Mesothelial cell of epicardium (in vitro differentiated cells): ENCODE measurements around the gene NUDCD3. TPM values are rescaled to one million over a fixed set of nuclear protein-coding genes. Genes with fewer than 3 reads are reported as not detected.

ENCODE experiments used
- DNase-seq, 2 experiments: peaks; one replicate each; pipeline ENCODE4 v3.0.0; 2021; ENCODE audit warnings: low spot score in 2 of 2; ENCODE audit not compliant: unreplicated experiment in 2 of 2
- H3K27ac Mint-ChIP-seq: 2 replicates; pipeline ENCODE4 v1.8.0; 2021; ENCODE audit warnings: mixed read lengths
- H3K27me3 Mint-ChIP-seq: 2 replicates; pipeline ENCODE4 v1.8.0; 2021; ENCODE audit warnings: low read depth, mixed read lengths
- H3K36me3 Mint-ChIP-seq: 2 replicates; pipeline ENCODE4 v1.8.0; 2021; ENCODE audit warnings: mixed read lengths
- H3K4me1 Mint-ChIP-seq: 2 replicates; pipeline ENCODE4 v1.8.0; 2021; ENCODE audit warnings: mixed read lengths
- H3K4me3 Mint-ChIP-seq: 2 replicates; pipeline ENCODE4 v1.8.0; 2021; ENCODE audit warnings: mild to moderate bottlenecking, moderate library complexity, mixed read lengths
- H3K9me3 Mint-ChIP-seq: 2 replicates; pipeline ENCODE4 v1.8.0; 2021; ENCODE audit warnings: mixed read lengths
- total RNA-seq: library from RNA; stranded (reverse); gene quantifications from 3 replicates; pipeline ENCODE4 v1.2.1, GENCODE V29; 2021
- TF ChIP-seq, protein P1 (sequence below): fragments of 200-600 bp; sonication (generic); IDR thresholded peaks from one replicate; pipeline ENCODE4 v1.5.0; 2021; ENCODE audit warnings: antibody characterized with exemption; ENCODE audit not compliant: unreplicated experiment

The NUDCD3 gene
- total RNA-seq, 1 donor from 2014 or later: 104 TPM

DNA sequence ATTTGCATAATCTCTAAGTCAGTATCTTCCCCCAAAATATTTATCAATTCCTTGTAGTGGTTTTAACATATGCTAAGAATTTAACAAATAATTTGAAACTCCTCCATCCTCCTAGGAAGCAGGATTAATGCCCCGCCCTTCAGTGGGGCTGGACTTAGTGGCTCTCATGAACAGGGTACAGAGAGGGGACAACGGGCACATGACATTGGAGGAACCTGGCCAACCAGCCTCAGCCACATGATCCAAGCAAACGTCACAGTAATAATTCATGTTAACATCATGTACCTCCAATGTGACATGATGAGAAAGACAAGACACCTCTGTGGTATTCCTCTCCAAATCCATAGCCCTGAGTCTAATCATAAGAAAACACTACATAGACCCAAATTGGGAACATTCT lies 50.5 kb downstream of the NUDCD3 start:
- no peaks in the 10 kb centered on the region for H3K27me3 Mint-ChIP-seq
- H3K4me1 Mint-ChIP-seq: no peaks in the 10 kb centered on the region
- peaks cover 2% of the 10 kb centered on the region for H3K36me3 Mint-ChIP-seq
- H3K27ac Mint-ChIP-seq: no peak overlapping the region
- H3K4me3 Mint-ChIP-seq: no peak overlapping the region
- H3K9me3 Mint-ChIP-seq: no peaks in the 10 kb centered on the region
- no peak for DNase-seq
- TF ChIP-seq, protein P1, sequence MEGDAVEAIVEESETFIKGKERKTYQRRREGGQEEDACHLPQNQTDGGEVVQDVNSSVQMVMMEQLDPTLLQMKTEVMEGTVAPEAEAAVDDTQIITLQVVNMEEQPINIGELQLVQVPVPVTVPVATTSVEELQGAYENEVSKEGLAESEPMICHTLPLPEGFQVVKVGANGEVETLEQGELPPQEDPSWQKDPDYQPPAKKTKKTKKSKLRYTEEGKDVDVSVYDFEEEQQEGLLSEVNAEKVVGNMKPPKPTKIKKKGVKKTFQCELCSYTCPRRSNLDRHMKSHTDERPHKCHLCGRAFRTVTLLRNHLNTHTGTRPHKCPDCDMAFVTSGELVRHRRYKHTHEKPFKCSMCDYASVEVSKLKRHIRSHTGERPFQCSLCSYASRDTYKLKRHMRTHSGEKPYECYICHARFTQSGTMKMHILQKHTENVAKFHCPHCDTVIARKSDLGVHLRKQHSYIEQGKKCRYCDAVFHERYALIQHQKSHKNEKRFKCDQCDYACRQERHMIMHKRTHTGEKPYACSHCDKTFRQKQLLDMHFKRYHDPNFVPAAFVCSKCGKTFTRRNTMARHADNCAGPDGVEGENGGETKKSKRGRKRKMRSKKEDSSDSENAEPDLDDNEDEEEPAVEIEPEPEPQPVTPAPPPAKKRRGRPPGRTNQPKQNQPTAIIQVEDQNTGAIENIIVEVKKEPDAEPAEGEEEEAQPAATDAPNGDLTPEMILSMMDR: no peak

DNA sequence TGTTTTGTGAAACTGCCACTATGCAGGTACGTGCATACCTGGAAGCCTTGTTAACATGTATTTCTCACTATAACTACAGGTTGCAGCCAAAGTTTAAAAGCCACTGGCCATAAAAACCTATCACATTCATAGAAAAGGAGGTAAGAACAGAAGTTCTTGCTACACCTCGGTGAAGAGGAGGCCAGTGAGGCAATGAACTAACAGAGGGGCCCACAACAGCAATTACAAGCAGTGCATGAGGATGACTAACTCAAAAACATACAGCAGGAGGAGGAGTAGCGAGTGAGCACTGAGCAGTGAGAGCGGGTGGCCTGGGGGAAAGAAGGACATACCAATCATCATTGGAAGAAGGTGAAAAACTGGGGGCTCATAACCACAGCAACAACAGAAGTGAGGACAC lies 51.6 kb downstream of the NUDCD3 start:
- no peak overlapping the region for H3K27ac Mint-ChIP-seq
- H3K27me3 Mint-ChIP-seq: no peaks in the 10 kb centered on the region
- no peak overlapping the region for H3K4me3 Mint-ChIP-seq

DNA sequence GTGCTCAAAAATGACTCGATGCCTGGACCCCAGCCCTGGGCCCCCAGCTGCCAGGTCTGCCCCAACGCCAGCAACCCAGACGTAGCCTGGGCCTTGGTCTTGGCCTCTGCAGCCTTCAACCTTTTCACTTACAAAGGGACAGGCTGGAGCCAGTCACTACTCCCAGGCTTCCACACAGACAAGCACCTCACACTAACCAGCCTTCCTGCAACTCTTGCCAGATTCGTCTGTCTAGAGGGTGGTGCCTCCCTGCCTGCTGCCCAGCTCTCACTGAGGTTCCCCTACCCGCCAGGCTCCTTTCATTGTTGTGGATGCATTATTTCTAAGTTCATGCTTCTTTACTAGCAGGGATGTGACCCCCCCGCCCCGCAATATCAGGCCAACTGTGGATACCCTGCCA lies 56.3 kb downstream of the NUDCD3 start:
- Mint-ChIP-seq H3K36me3 (peaks cover 6% of the 10 kb centered on the region), H3K27ac (no peak overlapping the region), H3K9me3 (no peaks in the 10 kb centered on the region), H3K27me3 (no peaks in the 10 kb centered on the region), H3K4me3 (no peak overlapping the region), H3K4me1 (peaks cover 7% of the 10 kb centered on the region)
- TF ChIP-seq, protein P1: no peak
- DNase-seq: no peak

More for the DNA sequence above, 51.6 kb downstream of the NUDCD3 start:
- no peak for DNase-seq
- Mint-ChIP-seq H3K36me3 (peaks cover 3% of the 10 kb centered on the region), H3K9me3 (no peaks in the 10 kb centered on the region), H3K4me1 (peaks cover 4% of the 10 kb centered on the region)
- TF ChIP-seq, protein P1: no peak

DNA sequence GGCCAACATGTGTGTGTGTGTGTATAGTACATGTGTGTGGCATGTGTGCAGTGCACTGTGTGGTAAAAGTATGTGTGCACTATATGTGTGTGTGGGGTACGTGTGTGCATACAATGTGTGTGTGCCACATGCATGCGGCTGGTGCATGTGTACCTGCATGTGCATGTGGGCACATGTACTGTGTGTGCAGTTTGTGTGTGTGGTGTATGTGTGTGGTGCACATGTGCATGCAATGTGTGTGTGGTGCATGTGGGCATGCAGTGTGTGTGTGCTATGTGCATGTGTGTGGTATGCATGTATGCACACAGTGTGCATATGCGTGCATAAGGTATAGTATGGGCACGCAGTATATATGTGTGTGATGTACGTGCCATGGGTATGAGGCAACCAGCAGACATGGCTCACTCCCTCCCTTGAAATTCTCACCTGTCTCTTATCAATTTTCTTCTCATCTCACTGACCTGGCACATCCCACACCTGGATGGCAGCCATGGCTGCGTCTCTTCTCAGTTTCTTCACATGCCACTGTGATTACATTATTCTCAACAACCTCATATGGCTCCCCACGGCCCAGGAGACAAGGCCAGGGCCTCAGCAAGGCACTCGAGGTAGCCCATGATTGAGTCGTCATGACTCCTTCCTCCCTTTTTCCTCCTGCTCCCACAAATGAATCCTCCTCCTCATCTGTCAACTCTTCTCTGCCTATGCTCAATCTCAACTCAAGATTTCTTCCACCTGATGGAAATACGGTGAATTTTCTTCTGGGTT lies 57.0 kb downstream of the NUDCD3 start:
- TF ChIP-seq, protein P1: no peak
- Mint-ChIP-seq H3K27ac (no peak overlapping the region), H3K4me3 (no peak overlapping the region), H3K9me3 (no peaks in the 10 kb centered on the region), H3K36me3 (peaks cover 6% of the 10 kb centered on the region), H3K4me1 (peaks cover 7% of the 10 kb centered on the region), H3K27me3 (no peaks in the 10 kb centered on the region)
- no peak for DNase-seq

DNA sequence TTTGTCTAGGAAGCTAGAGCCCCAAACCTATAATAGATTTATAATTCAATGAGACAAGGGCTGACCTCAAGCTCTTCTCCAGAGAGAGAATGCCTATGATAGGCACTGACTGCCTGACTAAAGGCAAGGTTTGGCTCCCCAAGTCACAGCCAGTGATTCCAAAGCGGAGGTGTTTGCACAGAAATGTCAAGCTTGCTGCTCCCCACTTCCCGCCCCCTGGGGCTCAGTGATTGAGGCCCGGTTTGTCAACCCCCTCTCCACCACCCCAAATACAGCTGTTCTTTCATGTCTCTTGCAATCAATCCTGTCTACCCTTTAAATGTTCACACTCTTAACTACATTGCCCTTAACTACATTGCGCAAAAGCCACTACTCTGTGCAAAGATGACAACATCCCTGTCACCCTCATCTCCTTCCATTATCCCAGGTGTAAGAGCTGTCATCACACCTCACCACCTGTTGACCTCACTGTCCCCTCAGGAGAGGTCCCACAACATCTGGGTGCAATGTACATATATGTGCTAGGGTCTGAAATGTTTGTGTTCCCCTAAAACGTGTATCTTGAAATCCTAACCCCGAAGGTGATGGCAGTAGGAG lies 58.0 kb downstream of the NUDCD3 start:
- no peaks in the 10 kb centered on the region for H3K9me3 Mint-ChIP-seq
- peaks cover 7% of the 10 kb centered on the region for H3K4me1 Mint-ChIP-seq
- no peaks in the 10 kb centered on the region for H3K27me3 Mint-ChIP-seq
- peaks cover 6% of the 10 kb centered on the region for H3K36me3 Mint-ChIP-seq
- no peak overlapping the region for H3K4me3 Mint-ChIP-seq
- DNase-seq: no peak
- no peak overlapping the region for H3K27ac Mint-ChIP-seq
- TF ChIP-seq, protein P1: no peak
